HepG2 (cell line): ENCODE results near the gene DDX43.

Experiments used
- CEBPB ChIP-seq: IDR thresholded peaks from 2 replicates; pipeline ENCODE4 v1.6.1; 2011; ENCODE audit warnings: low read depth, low read length, improper control_type of control experiment, borderline replicate concordance
- DPF2 ChIP-seq: sonication (generic); formaldehyde crosslinking; IDR thresholded peaks from 2 replicates; pipeline ENCODE4 v1.4.0; 2020; ENCODE audit warnings: mild to moderate bottlenecking, low read depth, missing genetic modification reagents, borderline replicate concordance
- STAG1 ChIP-seq: sonication (generic); formaldehyde crosslinking; IDR thresholded peaks from 2 replicates; pipeline ENCODE4 v1.4.0; 2020; ENCODE audit warnings: missing genetic modification reagents
- ZNF354B ChIP-seq: sonication (generic); formaldehyde crosslinking; IDR thresholded peaks from 2 replicates; pipeline ENCODE4 v1.8.0; 2022; ENCODE audit warnings: mild to moderate bottlenecking, missing genetic modification reagents
- TF ChIP-seq, protein P1 (sequence below), 2 experiments: sonication (generic) in 1 of 2; formaldehyde crosslinking in 1 of 2; IDR thresholded peaks; 2 replicates each; pipeline versions ENCODE4 v1.5.1 to v1.6.1; 2011 to 2020; ENCODE audit warnings: borderline replicate concordance in 1 of 2, low read depth in 1 of 2, low read length in 1 of 2, mild to moderate bottlenecking in 1 of 2, missing genetic modification reagents in 1 of 2, moderate library complexity in 1 of 2
- TF ChIP-seq, protein P2 (sequence below): sonication (generic); formaldehyde crosslinking; IDR thresholded peaks from 2 replicates; pipeline ENCODE4 v1.4.0; 2020; ENCODE audit warnings: missing genetic modification reagents

- TF ChIP-seq, protein P1, sequence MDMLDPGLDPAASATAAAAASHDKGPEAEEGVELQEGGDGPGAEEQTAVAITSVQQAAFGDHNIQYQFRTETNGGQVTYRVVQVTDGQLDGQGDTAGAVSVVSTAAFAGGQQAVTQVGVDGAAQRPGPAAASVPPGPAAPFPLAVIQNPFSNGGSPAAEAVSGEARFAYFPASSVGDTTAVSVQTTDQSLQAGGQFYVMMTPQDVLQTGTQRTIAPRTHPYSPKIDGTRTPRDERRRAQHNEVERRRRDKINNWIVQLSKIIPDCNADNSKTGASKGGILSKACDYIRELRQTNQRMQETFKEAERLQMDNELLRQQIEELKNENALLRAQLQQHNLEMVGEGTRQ (IDR thresholded peaks at IDR 0.05; ENCODE audit: low read depth, low read length), result no peak
- TF ChIP-seq, protein P1 (CRISPR knock-in tag; IDR thresholded peaks at IDR 0.05; ENCODE audit: borderline replicate concordance), result no peak
- TF ChIP-seq STAG1 (CRISPR knock-in tag), result no peak; the same call in 1 of the 2 replicates
- TF ChIP-seq CEBPB, result peak; percentile 95
- TF ChIP-seq, protein P2, sequence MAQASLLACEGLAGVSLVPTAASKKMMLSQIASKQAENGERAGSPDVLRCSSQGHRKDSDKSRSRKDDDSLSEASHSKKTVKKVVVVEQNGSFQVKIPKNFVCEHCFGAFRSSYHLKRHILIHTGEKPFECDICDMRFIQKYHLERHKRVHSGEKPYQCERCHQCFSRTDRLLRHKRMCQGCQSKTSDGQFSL (CRISPR knock-in tag), result no peak
- no peak for TF ChIP-seq ZNF354B (CRISPR knock-in tag)
- no peak for TF ChIP-seq DPF2 (CRISPR knock-in tag)
These were observed 67.1 kb downstream of the DDX43 start, which contains the start of gene MTO1 for GRCh38 chr6:73461537-73462350.
